ENCODE results near the gene PFKFB4.

DNA sequence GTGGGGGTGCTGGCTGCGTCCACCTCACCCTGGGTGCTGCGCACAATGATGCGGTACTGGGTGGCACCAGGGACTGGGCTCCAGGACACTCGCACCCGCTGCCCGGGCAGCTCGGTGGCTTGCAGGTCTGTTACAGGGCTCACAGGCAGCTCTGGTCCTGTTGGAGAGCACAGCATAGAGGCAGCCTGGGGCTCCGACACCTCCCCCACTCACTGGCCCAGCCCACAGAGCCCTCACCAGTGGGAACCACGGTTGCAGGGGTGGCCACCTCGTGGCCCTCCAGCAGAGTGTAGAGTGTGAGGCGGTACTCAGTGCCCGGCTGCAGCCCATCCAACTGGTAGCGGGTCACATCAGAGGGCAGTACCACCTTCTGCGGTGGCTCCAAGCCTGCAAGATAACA lies 34.8 kb upstream of the PFKFB4 start:
- TF ChIP-seq POLR2A (IDR thresholded peaks at IDR 0.05; ENCODE audit: borderline replicate concordance, extremely low read depth, insufficient read depth, insufficient read length) (no peak), POLR2AphosphoS5 (IDR thresholded peaks at IDR 0.05; ENCODE audit: low read depth, low read length) (no peak), CEBPB (IDR thresholded peaks at IDR 0.05; ENCODE audit: low read depth) (no peak), ZNF274 (IDR thresholded peaks at IDR 0.05; ENCODE audit: low read depth, low read length) (no peak)
- TF ChIP-seq, protein P1, sequence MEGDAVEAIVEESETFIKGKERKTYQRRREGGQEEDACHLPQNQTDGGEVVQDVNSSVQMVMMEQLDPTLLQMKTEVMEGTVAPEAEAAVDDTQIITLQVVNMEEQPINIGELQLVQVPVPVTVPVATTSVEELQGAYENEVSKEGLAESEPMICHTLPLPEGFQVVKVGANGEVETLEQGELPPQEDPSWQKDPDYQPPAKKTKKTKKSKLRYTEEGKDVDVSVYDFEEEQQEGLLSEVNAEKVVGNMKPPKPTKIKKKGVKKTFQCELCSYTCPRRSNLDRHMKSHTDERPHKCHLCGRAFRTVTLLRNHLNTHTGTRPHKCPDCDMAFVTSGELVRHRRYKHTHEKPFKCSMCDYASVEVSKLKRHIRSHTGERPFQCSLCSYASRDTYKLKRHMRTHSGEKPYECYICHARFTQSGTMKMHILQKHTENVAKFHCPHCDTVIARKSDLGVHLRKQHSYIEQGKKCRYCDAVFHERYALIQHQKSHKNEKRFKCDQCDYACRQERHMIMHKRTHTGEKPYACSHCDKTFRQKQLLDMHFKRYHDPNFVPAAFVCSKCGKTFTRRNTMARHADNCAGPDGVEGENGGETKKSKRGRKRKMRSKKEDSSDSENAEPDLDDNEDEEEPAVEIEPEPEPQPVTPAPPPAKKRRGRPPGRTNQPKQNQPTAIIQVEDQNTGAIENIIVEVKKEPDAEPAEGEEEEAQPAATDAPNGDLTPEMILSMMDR (IDR thresholded peaks at IDR 0.05 in 2 of 3, conservative IDR thresholded peaks at IDR 0.05 in 1 of 3; ENCODE audit: borderline replicate concordance in 1 of 3, insufficient read depth in 1 of 3, low read depth in 2 of 3, low read length in 2 of 3), result no peak
- TF ChIP-seq, protein P2, sequence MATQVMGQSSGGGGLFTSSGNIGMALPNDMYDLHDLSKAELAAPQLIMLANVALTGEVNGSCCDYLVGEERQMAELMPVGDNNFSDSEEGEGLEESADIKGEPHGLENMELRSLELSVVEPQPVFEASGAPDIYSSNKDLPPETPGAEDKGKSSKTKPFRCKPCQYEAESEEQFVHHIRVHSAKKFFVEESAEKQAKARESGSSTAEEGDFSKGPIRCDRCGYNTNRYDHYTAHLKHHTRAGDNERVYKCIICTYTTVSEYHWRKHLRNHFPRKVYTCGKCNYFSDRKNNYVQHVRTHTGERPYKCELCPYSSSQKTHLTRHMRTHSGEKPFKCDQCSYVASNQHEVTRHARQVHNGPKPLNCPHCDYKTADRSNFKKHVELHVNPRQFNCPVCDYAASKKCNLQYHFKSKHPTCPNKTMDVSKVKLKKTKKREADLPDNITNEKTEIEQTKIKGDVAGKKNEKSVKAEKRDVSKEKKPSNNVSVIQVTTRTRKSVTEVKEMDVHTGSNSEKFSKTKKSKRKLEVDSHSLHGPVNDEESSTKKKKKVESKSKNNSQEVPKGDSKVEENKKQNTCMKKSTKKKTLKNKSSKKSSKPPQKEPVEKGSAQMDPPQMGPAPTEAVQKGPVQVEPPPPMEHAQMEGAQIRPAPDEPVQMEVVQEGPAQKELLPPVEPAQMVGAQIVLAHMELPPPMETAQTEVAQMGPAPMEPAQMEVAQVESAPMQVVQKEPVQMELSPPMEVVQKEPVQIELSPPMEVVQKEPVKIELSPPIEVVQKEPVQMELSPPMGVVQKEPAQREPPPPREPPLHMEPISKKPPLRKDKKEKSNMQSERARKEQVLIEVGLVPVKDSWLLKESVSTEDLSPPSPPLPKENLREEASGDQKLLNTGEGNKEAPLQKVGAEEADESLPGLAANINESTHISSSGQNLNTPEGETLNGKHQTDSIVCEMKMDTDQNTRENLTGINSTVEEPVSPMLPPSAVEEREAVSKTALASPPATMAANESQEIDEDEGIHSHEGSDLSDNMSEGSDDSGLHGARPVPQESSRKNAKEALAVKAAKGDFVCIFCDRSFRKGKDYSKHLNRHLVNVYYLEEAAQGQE (IDR thresholded peaks at IDR 0.05; ENCODE audit: low read depth), result no peak
- TF ChIP-seq, protein P3, sequence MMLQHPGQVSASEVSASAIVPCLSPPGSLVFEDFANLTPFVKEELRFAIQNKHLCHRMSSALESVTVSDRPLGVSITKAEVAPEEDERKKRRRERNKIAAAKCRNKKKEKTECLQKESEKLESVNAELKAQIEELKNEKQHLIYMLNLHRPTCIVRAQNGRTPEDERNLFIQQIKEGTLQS (IDR thresholded peaks at IDR 0.05), result no peak
